Endothelial cell of umbilical vein (primary cell): ENCODE data around the gene CTIF. TPM values are rescaled to one million over a fixed set of nuclear protein-coding genes. Genes with fewer than 3 reads are reported as not detected.

Source experiments
- BruUV-seq: library from RNA; stranded (reverse); fragments of 400-500 nt; replicated peaks from 2 replicates; lab custom pipeline; 2021; lab: Mats Ljungman, UMichigan
- CTCF ChIA-PET: fragments of 300-600, 350-600 bp; sonication (Branson Sonifier 250); formaldehyde crosslinking; loops from one replicate; lab custom pipeline; 2021; ENCODE audit warnings: antibody characterized with exemption, inconsistent platforms; lab: Charles Lee
- POLR2A ChIA-PET: fragments of 300-600, 350-600 bp; sonication (Branson Sonifier 250); formaldehyde crosslinking; loops from one replicate; lab custom pipeline; 2021; ENCODE audit warnings: antibody characterized with exemption, inconsistent platforms; lab: Charles Lee
- DNase-seq: peaks from one replicate; pipeline ENCODE4 v3.0.0-alpha.2; 2011; ENCODE audit warnings: low read depth, low spot score
- FAIRE-seq: peaks from 2 replicates; lab custom pipeline; 2011; peaks lifted over from hg19 to GRCh38; lab: Jason Lieb, UNC
- H2AFZ ChIP-seq: 2 replicates; pipeline ENCODE4 v1.6.0; 2012; ENCODE audit warnings: low read depth, low read length, control low read depth, inconsistent platforms
- H3K27ac ChIP-seq: 2 replicates; pipeline ENCODE4 v1.5.1; 2011; ENCODE audit warnings: low read depth, mild to moderate bottlenecking, control low read depth, low read length, moderate library complexity; ENCODE audit not compliant: insufficient read depth
- H3K27me3 ChIP-seq, 2 experiments: 2 replicates each; pipeline versions ENCODE4 v1.6.0 to v1.6.1; 2011; ENCODE audit warnings: low read length in 2 of 2, mixed read lengths in 1 of 2; ENCODE audit not compliant: control insufficient read depth in 2 of 2, insufficient read depth in 2 of 2
- H3K36me3 ChIP-seq, 2 experiments: 2 replicates in 1 of 2; 3 replicates in 1 of 2; pipeline ENCODE4 v1.5.1; 2011; ENCODE audit warnings: low read length in 2 of 2, mild to moderate bottlenecking in 1 of 2, moderate library complexity in 1 of 2; ENCODE audit not compliant: control insufficient read depth in 2 of 2, insufficient read depth in 2 of 2; ENCODE audit errors: extremely low read depth in 1 of 2
- H3K4me1 ChIP-seq: 3 replicates; pipeline ENCODE4 v1.5.1; 2011; ENCODE audit warnings: mild to moderate bottlenecking, low read length; ENCODE audit not compliant: control insufficient read depth, insufficient read depth; ENCODE audit errors: extremely low read depth
- H3K4me2 ChIP-seq: 2 replicates; pipeline ENCODE4 v1.6.1; 2011; ENCODE audit warnings: low read length, control low read depth, mixed read lengths; ENCODE audit not compliant: insufficient read depth
- H3K4me3 ChIP-seq, 3 experiments: fragments of 200-600 bp in 1 of 3; sonication (generic), shearing (Covaris generic) in 1 of 3; replicated peaks in 1 of 3; 2 replicates each; pipeline ENCODE4 v1.5.1; 2011 to 2016; ENCODE audit warnings: control low read depth in 3 of 3, low read length in 3 of 3, mild to moderate bottlenecking in 2 of 3, inconsistent platforms in 1 of 3, low read depth in 1 of 3, moderate library complexity in 1 of 3; ENCODE audit not compliant: insufficient read depth in 1 of 3
- H3K79me2 ChIP-seq: 2 replicates; pipeline ENCODE4 v1.6.0; 2012; ENCODE audit warnings: low read length, inconsistent platforms; ENCODE audit not compliant: control insufficient read depth, insufficient read depth
- H3K9ac ChIP-seq: replicated peaks from 2 replicates; pipeline ENCODE3; 2011; ENCODE audit warnings: low read length, control low read depth; ENCODE audit not compliant: insufficient read depth; ENCODE audit errors: extremely low read depth
- H3K9me1 ChIP-seq: replicated peaks from 3 replicates; pipeline ENCODE4 v1.6.0; 2011; ENCODE audit warnings: mild to moderate bottlenecking, low read length; ENCODE audit not compliant: control insufficient read depth, insufficient read depth; ENCODE audit errors: extremely low read depth
- H3K9me3 ChIP-seq: replicated peaks from 2 replicates; pipeline ENCODE4 v1.5.1; 2012; ENCODE audit warnings: low read length, inconsistent platforms; ENCODE audit not compliant: control insufficient read depth, insufficient read depth
- H4K20me1 ChIP-seq: replicated peaks from 2 replicates; pipeline ENCODE3; 2011; ENCODE audit warnings: mild to moderate bottlenecking, low read length; ENCODE audit not compliant: control insufficient read depth, insufficient read depth; ENCODE audit errors: extremely low read depth
- CTCF ChIP-seq, 2 donors: IDR thresholded peaks; 1 replicate in 1 of 2; 2 replicates in 1 of 2; pipeline ENCODE4 v1.5.1; 2011; ENCODE audit warnings: low read length in 2 of 2, mild to moderate bottlenecking in 2 of 2, moderate library complexity in 2 of 2, control low read depth in 1 of 2, inconsistent platforms in 1 of 2, low read depth in 1 of 2; ENCODE audit not compliant: insufficient read depth in 1 of 2; ENCODE audit errors: extremely low read depth in 1 of 2
- EZH2 ChIP-seq: IDR thresholded peaks from 2 replicates; pipeline ENCODE4 v1.6.1; 2012; ENCODE audit warnings: borderline replicate concordance, low read depth, mild to moderate bottlenecking, moderate library complexity, low read length, inconsistent platforms; ENCODE audit not compliant: severe bottlenecking
- FOS ChIP-seq: IDR thresholded peaks from 2 replicates; pipeline ENCODE4 v1.6.1; 2011; ENCODE audit warnings: mild to moderate bottlenecking, low read length, moderate library complexity, borderline replicate concordance; ENCODE audit not compliant: insufficient read depth
- GATA2 ChIP-seq: IDR thresholded peaks from 2 replicates; pipeline ENCODE4 v1.7.0; 2011; ENCODE audit warnings: low read depth, mild to moderate bottlenecking, moderate library complexity, mixed read lengths, low read length; ENCODE audit not compliant: insufficient read length, insufficient read depth
- JUN ChIP-seq: IDR thresholded peaks from 2 replicates; pipeline ENCODE4 v1.6.1; 2011; ENCODE audit warnings: borderline replicate concordance, low read depth; ENCODE audit not compliant: insufficient read length, insufficient read depth
- MAX ChIP-seq: IDR thresholded peaks from 2 replicates; pipeline ENCODE4 v1.6.1; 2011; ENCODE audit not compliant: insufficient read depth, insufficient read length
- MYC ChIP-seq: IDR thresholded peaks from one replicate; pipeline ENCODE4 v1.6.1; 2011; ENCODE audit warnings: mild to moderate bottlenecking, low read depth, low read length
- POLR2A ChIP-seq: IDR thresholded peaks from 2 replicates; pipeline ENCODE4 v1.6.1; 2012; ENCODE audit warnings: low read depth, mild to moderate bottlenecking, control low read depth, low read length
- POLR2AphosphoS5 ChIP-seq: IDR thresholded peaks from 2 replicates; pipeline ENCODE4 v1.6.1; 2012; ENCODE audit warnings: low read depth, mild to moderate bottlenecking, control low read depth, low read length, moderate library complexity; ENCODE audit not compliant: insufficient read depth
- dilution Hi-C: fragments of 300-500 bp; cut with MboI; formaldehyde crosslinking; loops from one replicate; pipeline ENCODE4 v1.15.0; 2019; ENCODE audit warnings: low sequenced_read_pairs; ENCODE audit not compliant: extremely low pct_ligation_motif_present
- intact Hi-C: fragments of 100-400 bp; cut with micrococcal nuclease; formaldehyde crosslinking; loops from one replicate; pipeline ENCODE4 v1.10.0; 2022
- polyA plus RNA-seq, 4 experiments: library from polyadenylated mRNA; depleted of rRNA in 3 of 4; stranded (reverse) in 3 of 4; unstranded in 1 of 4; fragments of >200 nt; gene quantifications; 2 replicates each; pipeline versions ENCODE4 v1.2.1 to v1.2.3, GENCODE V29; 2011 to 2012; ENCODE audit warnings: missing spikeins in 1 of 4
- total RNA-seq: library from RNA; stranded (reverse); gene quantifications from 2 replicates; pipeline ENCODE4 v1.2.3, GENCODE V29; 2021

Gene CTIF
- total and polyA plus RNA-seq, 2 donors (not counting 3 experiments of a cell fraction or from before 2014, with no cell fraction given): 20.9 to 57.7 TPM

GRCh38 chr18:48634975-48635374, 96.1 kb downstream of the CTIF start:
- Histone ChIP-seq H3K4me3 (no peak overlapping the region), H3K9me3 (no peaks in the 10 kb centered on the region), H3K27ac (no peak overlapping the region), H3K9me1 (no peaks in the 10 kb centered on the region), H3K27me3 (no peaks in the 10 kb centered on the region), H3K4me2 (no peak overlapping the region), H3K9ac (no peak overlapping the region), H3K79me2 (no peaks in the 10 kb centered on the region), H2AFZ (no peak overlapping the region), H3K36me3 (peaks cover 0 to 7% of the 10 kb centered on the region in 2 experiments), H4K20me1 (no peaks in the 10 kb centered on the region), H3K4me1 (no peaks in the 10 kb centered on the region)
- ChIA-PET POLR2A (no interaction called here), CTCF (interaction anchor here (1.9 kb wide), 1 partner anchor 29 kb away, joined by 5 read pairs; no protein-coding TSS in a partner anchor)
- TF ChIP-seq MYC (no peak), POLR2A (no peak), JUN (no peak), POLR2AphosphoS5 (no peak), GATA2 (no peak), CTCF (IDR thresholded peaks at IDR 0.05; ENCODE audit: extremely low read depth in 1 of 2, insufficient read depth in 1 of 2, low read depth in 1 of 2, low read length in 2 of 2) (no peak), MAX (no peak), EZH2 (no peak), FOS (no peak)
- no TSS peak for BruUV-seq
- dilution Hi-C loops: no loop called here
- FAIRE-seq (no peak), DNase-seq (no peak)
- intact Hi-C loops: no loop called here
